GM12878 (cell line): ENCODE data around the gene CDX1.

ENCODE experiments used
- CHD1 ChIP-seq: IDR thresholded peaks from 2 replicates; pipeline ENCODE4 v1.6.1; 2012; ENCODE audit warnings: low read depth, low read length, improper control_type of control experiment
- LARP7 ChIP-seq: fragments of 450-650 bp; IDR thresholded peaks from 2 replicates; pipeline ENCODE4 v1.6.1; 2017; ENCODE audit warnings: mild to moderate bottlenecking
- MEF2A ChIP-seq: IDR thresholded peaks from 2 replicates; pipeline ENCODE4 v1.6.1; 2011; ENCODE audit warnings: low read depth, mild to moderate bottlenecking, low read length, moderate library complexity; ENCODE audit not compliant: insufficient read depth
- NFYB ChIP-seq: IDR thresholded peaks from 2 replicates; pipeline ENCODE4 v1.6.1; 2011; ENCODE audit warnings: low read depth, mild to moderate bottlenecking, low read length, improper control_type of control experiment, moderate library complexity; ENCODE audit not compliant: insufficient read depth
- POLR2AphosphoS2 ChIP-seq: IDR thresholded peaks from 2 replicates; pipeline ENCODE4 v1.6.1; 2011; ENCODE audit warnings: low read depth, mild to moderate bottlenecking, low read length, improper control_type of control experiment, moderate library complexity
- RAD51 ChIP-seq: fragments of 450-650 bp; IDR thresholded peaks from 2 replicates; pipeline ENCODE4 v1.6.1; 2016; ENCODE audit warnings: moderate library complexity, mild to moderate bottlenecking, inconsistent platforms
- SRF ChIP-seq, 2 experiments: IDR thresholded peaks; 2 replicates each; pipeline ENCODE4 v1.6.1; 2011; ENCODE audit warnings: low read depth in 2 of 2, low read length in 2 of 2, mild to moderate bottlenecking in 1 of 2, moderate library complexity in 1 of 2
- YY1 ChIP-seq: IDR thresholded peaks from 2 replicates; pipeline ENCODE4 v1.6.1; 2011; ENCODE audit warnings: low read depth, mild to moderate bottlenecking, low read length
- TF ChIP-seq, protein P1 (sequence below): IDR thresholded peaks from 2 replicates; pipeline ENCODE4 v1.6.1; 2012; ENCODE audit warnings: mild to moderate bottlenecking, low read depth, low read length
- TF ChIP-seq, protein P2 (sequence below), 3 experiments: IDR thresholded peaks in 2 of 3; conservative IDR thresholded peaks in 1 of 3; 2 replicates each; pipeline ENCODE4 v1.5.1; 2011; ENCODE audit warnings: low read depth in 3 of 3, low read length in 3 of 3, mild to moderate bottlenecking in 3 of 3, control low read depth in 2 of 3, moderate library complexity in 2 of 3, inconsistent platforms in 1 of 3, mixed read lengths in 1 of 3; ENCODE audit not compliant: control insufficient read depth in 2 of 3, insufficient read depth in 1 of 3; ENCODE audit errors: extremely low read depth in 1 of 3

DNA sequence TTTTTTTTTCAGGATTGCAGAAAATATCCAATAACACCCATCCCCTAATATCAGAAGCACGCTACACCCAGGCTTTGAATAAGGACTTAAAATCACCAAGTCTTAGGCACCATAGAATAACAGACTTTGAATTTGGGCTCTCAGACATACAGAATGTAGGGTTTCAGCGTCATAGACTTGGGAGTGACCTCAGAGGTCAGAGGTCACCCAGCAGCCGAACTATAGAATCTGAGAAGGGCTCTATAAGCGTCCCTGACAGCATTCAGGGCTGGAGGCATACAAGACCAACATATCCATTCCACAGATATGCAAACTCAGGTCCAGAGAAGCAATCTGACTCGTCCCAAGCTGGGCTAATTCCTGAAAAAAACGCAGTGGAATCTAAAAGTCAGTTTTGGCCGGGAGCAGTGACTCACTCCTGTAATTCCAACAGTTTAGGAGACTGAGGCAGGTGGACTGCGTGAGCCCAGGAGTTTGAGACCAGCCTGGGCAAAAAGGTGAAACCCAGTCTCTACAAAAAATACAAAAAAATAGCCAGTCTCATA lies 58.0 kb downstream of the CDX1 start:
- TF ChIP-seq SRF (IDR thresholded peaks at IDR 0.05; ENCODE audit: low read depth in 2 of 2, low read length in 2 of 2) (no peak), MEF2A (no peak), POLR2AphosphoS2 (no peak), YY1 (no peak), NFYB (no peak), LARP7 (no peak), CHD1 (no peak), RAD51 (no peak)
- TF ChIP-seq, protein P1, sequence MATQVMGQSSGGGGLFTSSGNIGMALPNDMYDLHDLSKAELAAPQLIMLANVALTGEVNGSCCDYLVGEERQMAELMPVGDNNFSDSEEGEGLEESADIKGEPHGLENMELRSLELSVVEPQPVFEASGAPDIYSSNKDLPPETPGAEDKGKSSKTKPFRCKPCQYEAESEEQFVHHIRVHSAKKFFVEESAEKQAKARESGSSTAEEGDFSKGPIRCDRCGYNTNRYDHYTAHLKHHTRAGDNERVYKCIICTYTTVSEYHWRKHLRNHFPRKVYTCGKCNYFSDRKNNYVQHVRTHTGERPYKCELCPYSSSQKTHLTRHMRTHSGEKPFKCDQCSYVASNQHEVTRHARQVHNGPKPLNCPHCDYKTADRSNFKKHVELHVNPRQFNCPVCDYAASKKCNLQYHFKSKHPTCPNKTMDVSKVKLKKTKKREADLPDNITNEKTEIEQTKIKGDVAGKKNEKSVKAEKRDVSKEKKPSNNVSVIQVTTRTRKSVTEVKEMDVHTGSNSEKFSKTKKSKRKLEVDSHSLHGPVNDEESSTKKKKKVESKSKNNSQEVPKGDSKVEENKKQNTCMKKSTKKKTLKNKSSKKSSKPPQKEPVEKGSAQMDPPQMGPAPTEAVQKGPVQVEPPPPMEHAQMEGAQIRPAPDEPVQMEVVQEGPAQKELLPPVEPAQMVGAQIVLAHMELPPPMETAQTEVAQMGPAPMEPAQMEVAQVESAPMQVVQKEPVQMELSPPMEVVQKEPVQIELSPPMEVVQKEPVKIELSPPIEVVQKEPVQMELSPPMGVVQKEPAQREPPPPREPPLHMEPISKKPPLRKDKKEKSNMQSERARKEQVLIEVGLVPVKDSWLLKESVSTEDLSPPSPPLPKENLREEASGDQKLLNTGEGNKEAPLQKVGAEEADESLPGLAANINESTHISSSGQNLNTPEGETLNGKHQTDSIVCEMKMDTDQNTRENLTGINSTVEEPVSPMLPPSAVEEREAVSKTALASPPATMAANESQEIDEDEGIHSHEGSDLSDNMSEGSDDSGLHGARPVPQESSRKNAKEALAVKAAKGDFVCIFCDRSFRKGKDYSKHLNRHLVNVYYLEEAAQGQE = no peak
- TF ChIP-seq, protein P2, sequence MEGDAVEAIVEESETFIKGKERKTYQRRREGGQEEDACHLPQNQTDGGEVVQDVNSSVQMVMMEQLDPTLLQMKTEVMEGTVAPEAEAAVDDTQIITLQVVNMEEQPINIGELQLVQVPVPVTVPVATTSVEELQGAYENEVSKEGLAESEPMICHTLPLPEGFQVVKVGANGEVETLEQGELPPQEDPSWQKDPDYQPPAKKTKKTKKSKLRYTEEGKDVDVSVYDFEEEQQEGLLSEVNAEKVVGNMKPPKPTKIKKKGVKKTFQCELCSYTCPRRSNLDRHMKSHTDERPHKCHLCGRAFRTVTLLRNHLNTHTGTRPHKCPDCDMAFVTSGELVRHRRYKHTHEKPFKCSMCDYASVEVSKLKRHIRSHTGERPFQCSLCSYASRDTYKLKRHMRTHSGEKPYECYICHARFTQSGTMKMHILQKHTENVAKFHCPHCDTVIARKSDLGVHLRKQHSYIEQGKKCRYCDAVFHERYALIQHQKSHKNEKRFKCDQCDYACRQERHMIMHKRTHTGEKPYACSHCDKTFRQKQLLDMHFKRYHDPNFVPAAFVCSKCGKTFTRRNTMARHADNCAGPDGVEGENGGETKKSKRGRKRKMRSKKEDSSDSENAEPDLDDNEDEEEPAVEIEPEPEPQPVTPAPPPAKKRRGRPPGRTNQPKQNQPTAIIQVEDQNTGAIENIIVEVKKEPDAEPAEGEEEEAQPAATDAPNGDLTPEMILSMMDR (IDR thresholded peaks at IDR 0.05 in 2 of 3, conservative IDR thresholded peaks at IDR 0.05 in 1 of 3; ENCODE audit: control insufficient read depth in 2 of 3, extremely low read depth in 1 of 3, insufficient read depth in 1 of 3, low read depth in 3 of 3, low read length in 3 of 3) = no peak
